ENCODE measurements around the gene RCAN3. TPM values are rescaled to one million over a fixed set of nuclear protein-coding genes. Genes with fewer than 3 reads are reported as not detected.

RCAN3 gene
- total RNA-seq, 4 donors from 2014 or later: 5.4 to 15.7 (median 9.3) TPM

DNA sequence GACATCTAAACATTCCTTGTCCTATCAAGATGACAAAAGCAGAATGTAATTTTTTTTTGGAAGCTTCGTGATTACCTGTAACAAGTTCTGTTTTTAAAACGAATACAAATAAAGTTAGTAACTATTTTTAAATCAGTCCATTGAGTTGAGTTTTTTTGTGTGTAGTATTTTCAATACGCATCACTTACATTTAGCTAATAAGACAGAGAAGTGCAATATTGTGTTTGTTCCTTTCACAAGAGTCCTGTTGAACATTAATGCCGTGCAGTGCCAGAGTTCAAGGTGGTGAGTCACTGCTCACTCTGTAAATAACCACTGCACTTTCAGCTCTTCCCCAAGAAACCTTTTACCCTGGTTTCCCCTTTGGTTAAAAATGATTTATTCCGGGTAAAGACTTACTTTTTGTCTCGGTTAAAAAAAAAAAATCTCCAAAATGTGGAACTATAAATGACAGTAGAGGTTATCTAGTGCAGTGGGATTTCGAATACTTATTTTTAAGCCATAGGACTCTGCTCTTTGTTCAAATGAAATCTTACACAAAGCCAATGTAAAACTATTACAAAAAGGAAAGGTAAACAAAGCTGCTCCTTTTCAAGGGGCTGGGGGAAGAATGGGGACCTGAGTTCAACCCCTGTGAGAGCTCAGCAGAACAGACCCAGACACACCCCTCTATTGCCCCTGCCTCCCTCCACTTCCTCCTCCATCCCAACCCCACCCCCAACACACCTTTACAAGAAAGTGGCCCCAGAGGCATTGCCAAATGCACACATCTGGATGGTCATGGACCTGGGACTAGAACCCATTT, 38.5 kb downstream of the RCAN3 start:
- peak in 2 of 3 donors; percentile 37 to 87 for DNase-seq
- no peaks in the 10 kb centered on the region for H3K27me3 ChIP-seq
- H3K27ac ChIP-seq: peak overlapping the region in 3 of 4 donors; percentile 31 to 78 (median 66)
- peaks cover 0 to 28% (median 11%) of the 10 kb centered on the region in 4 donors for H3K4me1 ChIP-seq
- H3K4me3 ChIP-seq: no peak overlapping the region
- TF ChIP-seq, protein P1, sequence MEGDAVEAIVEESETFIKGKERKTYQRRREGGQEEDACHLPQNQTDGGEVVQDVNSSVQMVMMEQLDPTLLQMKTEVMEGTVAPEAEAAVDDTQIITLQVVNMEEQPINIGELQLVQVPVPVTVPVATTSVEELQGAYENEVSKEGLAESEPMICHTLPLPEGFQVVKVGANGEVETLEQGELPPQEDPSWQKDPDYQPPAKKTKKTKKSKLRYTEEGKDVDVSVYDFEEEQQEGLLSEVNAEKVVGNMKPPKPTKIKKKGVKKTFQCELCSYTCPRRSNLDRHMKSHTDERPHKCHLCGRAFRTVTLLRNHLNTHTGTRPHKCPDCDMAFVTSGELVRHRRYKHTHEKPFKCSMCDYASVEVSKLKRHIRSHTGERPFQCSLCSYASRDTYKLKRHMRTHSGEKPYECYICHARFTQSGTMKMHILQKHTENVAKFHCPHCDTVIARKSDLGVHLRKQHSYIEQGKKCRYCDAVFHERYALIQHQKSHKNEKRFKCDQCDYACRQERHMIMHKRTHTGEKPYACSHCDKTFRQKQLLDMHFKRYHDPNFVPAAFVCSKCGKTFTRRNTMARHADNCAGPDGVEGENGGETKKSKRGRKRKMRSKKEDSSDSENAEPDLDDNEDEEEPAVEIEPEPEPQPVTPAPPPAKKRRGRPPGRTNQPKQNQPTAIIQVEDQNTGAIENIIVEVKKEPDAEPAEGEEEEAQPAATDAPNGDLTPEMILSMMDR (IDR thresholded peaks at IDR 0.05): no peak
- no peak for TF ChIP-seq POLR2A (IDR thresholded peaks at IDR 0.05)
- no peaks in the 10 kb centered on the region for H3K36me3 ChIP-seq
- H3K9me3 ChIP-seq: no peaks in the 10 kb centered on the region

DNA sequence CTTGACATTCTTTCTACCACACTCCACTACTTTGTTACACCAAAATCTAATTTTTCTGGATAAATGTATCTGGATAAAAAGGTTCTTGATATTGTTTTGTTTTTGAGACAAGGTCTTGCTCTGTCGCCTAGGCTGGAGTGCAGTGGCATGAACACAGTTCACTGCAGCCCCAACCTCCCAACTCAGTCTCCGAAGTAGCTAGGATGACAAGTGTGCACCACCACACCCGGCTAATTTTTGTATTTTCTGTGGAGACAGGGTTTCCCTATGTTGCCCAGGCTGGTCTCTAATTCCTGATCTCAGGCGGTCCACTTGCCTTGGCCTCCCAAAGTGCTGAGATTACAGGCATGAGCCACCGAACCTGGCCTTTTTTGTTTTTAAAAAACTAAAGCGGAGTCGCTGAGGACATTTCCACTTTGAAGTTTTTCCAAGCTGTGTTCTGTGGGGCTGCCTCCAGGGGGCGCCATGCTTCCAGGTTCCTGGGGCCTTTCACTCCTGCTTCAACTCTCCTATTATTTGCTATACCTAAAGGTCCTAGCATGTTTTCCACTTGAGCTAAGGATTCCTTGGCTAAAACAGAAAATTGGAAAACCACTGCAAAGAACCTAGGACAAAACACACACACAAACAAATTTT, 39.2 kb downstream of the RCAN3 start:
- peak in 2 of 3 donors; percentile 62 to 68 for DNase-seq
- Histone ChIP-seq H3K4me1 (peaks cover 0 to 25% (median 8%) of the 10 kb centered on the region in 4 donors), H3K27me3 (no peaks in the 10 kb centered on the region), H3K27ac (peak overlapping the region in 3 of 4 donors; percentile 31 to 78 (median 66)), H3K36me3 (no peaks in the 10 kb centered on the region), H3K9me3 (no peaks in the 10 kb centered on the region), H3K4me3 (no peak overlapping the region)
- no peak for TF ChIP-seq POLR2A (IDR thresholded peaks at IDR 0.05)
- TF ChIP-seq, protein P1 (IDR thresholded peaks at IDR 0.05): peak in 4 of 6 experiments; percentile 49 to 82 (median 73)

DNA sequence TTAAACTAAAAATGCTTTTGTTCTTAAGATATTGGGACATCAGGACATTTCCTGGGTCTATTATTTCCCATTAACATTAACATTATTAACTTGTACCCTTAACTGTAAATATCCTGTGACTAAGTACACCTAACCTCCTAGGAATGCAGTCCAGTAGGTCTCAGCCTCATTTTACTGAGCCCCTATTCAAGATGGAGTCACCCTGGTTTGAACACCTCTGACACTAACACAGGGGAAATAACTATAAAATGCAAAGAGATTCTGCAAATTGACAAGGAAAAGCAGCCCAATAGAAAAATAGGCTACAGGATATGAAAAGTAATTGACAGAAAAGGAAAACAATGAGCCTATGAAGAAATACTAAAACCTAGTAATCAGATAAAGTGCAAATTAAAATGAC, 41.6 kb downstream of the RCAN3 start:
- H3K4me1 ChIP-seq: peaks cover 0 to 20% (median 8%) of the 10 kb centered on the region in 4 donors
- no peak overlapping the region for H3K27ac ChIP-seq
- no peak for DNase-seq
- no peaks in the 10 kb centered on the region for H3K27me3 ChIP-seq
- TF ChIP-seq POLR2A (IDR thresholded peaks at IDR 0.05): no peak
- TF ChIP-seq, protein P1 (IDR thresholded peaks at IDR 0.05): no peak
- no peaks in the 10 kb centered on the region for H3K36me3 ChIP-seq
- H3K4me3 ChIP-seq: no peak overlapping the region
- H3K9me3 ChIP-seq: no peaks in the 10 kb centered on the region

DNA sequence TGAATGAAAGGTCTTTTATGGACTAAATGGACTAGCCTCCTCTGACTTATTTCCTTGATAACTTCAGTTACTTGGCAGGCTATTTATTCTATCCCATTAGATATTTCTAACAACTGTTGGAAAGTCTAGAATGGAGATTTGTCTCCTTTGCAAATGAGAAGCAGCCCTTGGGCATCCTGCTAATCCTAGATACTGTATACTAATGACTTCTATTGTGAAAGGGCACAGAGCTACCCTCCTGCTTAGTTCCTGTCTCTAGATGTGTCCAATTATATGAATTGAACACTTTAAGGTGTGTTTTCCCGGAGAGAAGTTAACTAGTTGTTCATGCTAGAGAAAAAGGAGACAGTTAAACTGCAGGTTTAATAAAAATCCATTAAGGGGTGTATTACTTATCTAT, 43.0 kb downstream of the RCAN3 start:
- Histone ChIP-seq H3K4me3 (no peak overlapping the region), H3K27ac (no peak overlapping the region), H3K4me1 (peaks cover 0 to 13% (median 3%) of the 10 kb centered on the region in 4 donors), H3K27me3 (no peaks in the 10 kb centered on the region), H3K36me3 (no peaks in the 10 kb centered on the region), H3K9me3 (no peaks in the 10 kb centered on the region)
- no peak for TF ChIP-seq POLR2A (IDR thresholded peaks at IDR 0.05)
- TF ChIP-seq, protein P1 (IDR thresholded peaks at IDR 0.05): no peak
- no peak for DNase-seq

DNA sequence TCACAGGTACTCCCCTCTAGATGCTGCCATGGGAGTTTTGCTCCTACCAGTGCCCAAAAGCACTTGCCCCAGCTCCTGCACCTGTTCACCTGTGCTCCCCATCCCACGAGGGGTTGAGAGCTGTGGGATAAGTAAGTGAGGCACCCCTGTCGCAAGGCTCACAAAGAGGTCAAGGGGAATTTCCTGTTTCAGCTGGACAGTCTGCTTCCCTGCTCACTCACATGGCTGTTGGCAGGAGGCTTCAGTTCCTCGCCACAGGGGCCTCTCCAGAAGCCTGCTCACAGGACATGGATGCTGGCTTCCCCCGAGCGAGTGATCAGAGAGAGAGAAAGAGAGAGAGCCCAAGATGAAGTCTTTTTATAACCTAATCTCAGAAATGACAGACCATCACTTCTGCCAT, 44.6 kb downstream of the RCAN3 start:
- TF ChIP-seq POLR2A (IDR thresholded peaks at IDR 0.05): no peak
- TF ChIP-seq, protein P1 (IDR thresholded peaks at IDR 0.05): no peak
- no peaks in the 10 kb centered on the region for H3K36me3 ChIP-seq
- no peaks in the 10 kb centered on the region for H3K9me3 ChIP-seq
- peaks cover 0 to 6% (median 0%) of the 10 kb centered on the region in 4 donors for H3K4me1 ChIP-seq
- no peak for DNase-seq
- H3K4me3 ChIP-seq: no peak overlapping the region
- no peaks in the 10 kb centered on the region for H3K27me3 ChIP-seq
- no peak overlapping the region for H3K27ac ChIP-seq

Measured in Peyer's patch (tissue), 4 donors.